ENCODE measurements around the gene UNG. TPM values are rescaled to one million over a fixed set of nuclear protein-coding genes. Genes with fewer than 3 reads are reported as not detected.

UNG gene
- total RNA-seq, 4 donors from 2014 or later = 13.9 to 52.8 (median 33.6) TPM

GRCh38 chr12:109099431-109100020 is 2.1 kb downstream of the UNG start:
- DNase-seq (ENCODE audit: low spot score) (no peak), ATAC-seq (ENCODE audit: low FRiP score) (no peak)
- TF ChIP-seq, protein P1, sequence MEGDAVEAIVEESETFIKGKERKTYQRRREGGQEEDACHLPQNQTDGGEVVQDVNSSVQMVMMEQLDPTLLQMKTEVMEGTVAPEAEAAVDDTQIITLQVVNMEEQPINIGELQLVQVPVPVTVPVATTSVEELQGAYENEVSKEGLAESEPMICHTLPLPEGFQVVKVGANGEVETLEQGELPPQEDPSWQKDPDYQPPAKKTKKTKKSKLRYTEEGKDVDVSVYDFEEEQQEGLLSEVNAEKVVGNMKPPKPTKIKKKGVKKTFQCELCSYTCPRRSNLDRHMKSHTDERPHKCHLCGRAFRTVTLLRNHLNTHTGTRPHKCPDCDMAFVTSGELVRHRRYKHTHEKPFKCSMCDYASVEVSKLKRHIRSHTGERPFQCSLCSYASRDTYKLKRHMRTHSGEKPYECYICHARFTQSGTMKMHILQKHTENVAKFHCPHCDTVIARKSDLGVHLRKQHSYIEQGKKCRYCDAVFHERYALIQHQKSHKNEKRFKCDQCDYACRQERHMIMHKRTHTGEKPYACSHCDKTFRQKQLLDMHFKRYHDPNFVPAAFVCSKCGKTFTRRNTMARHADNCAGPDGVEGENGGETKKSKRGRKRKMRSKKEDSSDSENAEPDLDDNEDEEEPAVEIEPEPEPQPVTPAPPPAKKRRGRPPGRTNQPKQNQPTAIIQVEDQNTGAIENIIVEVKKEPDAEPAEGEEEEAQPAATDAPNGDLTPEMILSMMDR (IDR thresholded peaks at IDR 0.05) = no peak

DNA sequence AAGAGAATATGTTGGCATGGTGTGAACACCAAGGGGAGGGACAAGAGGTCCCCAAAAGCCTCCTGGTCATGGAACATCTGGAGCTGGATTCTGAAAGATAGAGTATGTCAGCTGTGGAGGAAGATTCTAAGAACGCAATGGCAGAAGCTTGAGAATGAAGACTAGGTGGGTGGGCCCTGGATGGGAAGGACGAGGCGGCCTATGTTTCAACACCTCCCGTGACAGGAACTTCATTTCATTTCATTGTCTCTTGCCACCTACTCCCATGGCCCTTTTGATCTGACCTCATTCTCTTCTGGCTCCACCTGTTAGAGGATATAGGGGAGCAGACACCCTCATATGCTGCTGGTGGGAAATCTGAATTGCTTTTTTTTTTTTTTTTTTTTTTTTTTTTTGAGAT is 3.3 kb downstream of the UNG start:
- TF ChIP-seq, protein P1 (IDR thresholded peaks at IDR 0.05) = no peak
- no peak for DNase-seq (ENCODE audit: low spot score)
- ATAC-seq (ENCODE audit: low FRiP score) = no peak

GRCh38 chr12:109102491-109102890 is 5.1 kb downstream of the UNG start:
- ATAC-seq (ENCODE audit: low FRiP score) = no peak
- DNase-seq (ENCODE audit: low spot score) = no peak
- TF ChIP-seq, protein P1 (IDR thresholded peaks at IDR 0.05) = no peak

DNA sequence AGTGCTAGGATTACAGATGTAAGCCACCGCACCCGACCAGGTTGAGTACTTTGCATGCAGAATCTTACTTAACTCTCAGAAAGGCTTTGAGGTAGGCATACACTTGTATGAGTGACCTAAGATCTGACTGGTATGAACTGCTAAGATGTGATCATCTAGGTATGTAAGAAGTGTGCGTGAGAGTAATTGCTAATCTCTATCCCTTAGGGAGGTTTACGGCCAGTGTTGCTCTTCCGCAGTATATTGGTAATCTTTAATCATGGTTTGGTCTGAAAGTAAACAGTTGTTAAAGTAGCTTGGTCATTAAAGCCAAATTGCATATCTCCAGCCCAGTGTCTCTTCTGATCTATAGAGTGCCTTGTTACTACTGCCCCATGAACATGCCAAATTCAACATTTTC is 7.8 kb downstream of the UNG start:
- DNase-seq (ENCODE audit: low spot score) = no peak
- TF ChIP-seq, protein P1 (IDR thresholded peaks at IDR 0.05) = no peak
- ATAC-seq (ENCODE audit: low FRiP score) = no peak

DNA sequence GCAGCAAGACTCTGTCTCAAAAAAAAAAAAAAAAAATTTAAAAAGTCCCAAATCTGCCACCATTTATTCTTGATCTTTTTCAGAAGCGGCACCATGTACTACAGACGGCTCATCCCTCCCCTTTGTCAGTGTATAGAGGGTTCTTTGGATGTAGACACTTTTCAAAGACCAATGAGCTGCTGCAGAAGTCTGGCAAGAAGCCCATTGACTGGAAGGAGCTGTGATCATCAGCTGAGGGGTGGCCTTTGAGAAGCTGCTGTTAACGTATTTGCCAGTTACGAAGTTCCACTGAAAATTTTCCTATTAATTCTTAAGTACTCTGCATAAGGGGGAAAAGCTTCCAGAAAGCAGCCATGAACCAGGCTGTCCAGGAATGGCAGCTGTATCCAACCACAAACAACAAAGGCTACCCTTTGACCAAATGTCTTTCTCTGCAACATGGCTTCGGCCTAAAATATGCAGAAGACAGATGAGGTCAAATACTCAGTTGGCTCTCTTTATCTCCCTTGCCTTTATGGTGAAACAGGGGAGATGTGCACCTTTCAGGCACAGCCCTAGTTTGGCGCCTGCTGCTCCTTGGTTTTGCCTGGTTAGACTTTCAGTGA is 12.5 kb downstream of the UNG start:
- ATAC-seq (ENCODE audit: low FRiP score) (no peak), DNase-seq (ENCODE audit: low spot score) (no peak)
- TF ChIP-seq, protein P1 (IDR thresholded peaks at IDR 0.05) = no peak

DNA sequence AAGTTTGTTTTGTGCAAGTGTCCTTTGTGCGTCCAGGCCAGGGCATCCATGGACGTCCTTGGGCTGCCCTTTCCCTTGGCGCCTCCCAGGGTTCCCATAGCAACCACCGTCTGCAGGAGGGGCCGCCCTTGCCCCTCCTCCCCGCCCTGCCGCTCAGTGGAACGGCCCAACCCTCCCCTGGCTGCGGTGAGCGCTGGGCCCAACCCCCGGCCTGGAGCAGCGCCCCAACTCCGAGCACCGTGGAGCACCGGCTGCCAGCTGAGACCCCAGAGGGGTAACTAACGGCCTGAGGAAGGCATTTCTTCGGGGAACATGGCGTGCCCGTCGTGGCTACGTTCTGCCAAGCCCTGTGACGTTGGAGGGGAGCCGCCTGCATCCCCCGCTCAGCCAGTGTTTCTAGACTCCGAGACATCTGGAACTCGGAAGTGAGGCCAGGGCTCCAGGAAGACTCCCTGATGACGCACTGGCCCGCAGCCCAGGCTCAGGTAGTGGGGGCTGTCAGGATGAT is 13.6 kb downstream of the UNG start:
- ATAC-seq (ENCODE audit: low FRiP score) = peak; percentile 92
- TF ChIP-seq, protein P1 (IDR thresholded peaks at IDR 0.05) = no peak
- peak; percentile 54 for DNase-seq (ENCODE audit: low spot score)

Data from omental fat pad (tissue), 4 donors.